Activated naive CD4-positive, alpha-beta T cell treated with anti-CD3 and anti-CD28 coated beads for 36 hours (primary cell): ENCODE data around the gene RBM8A. TPM values are rescaled to one million over a fixed set of nuclear protein-coding genes. Genes with fewer than 3 reads are reported as not detected.
A peak's percentile ranks its signal among the peaks of the same experiment; 100 is the strongest.

Experiments used
- CTCF ChIA-PET: fragments of 350-600 bp; sonication (Branson Sonifier 250); formaldehyde crosslinking; loops from one replicate; lab custom pipeline; 2021; ENCODE audit warnings: antibody characterized with exemption; lab: Charles Lee
- DNase-seq: peaks from one replicate; pipeline ENCODE4 v3.0.0-alpha.2; 2020
- H3K27ac Mint-ChIP-seq: one replicate; pipeline ENCODE4 v1.8.0; 2021; ENCODE audit warnings: mild to moderate bottlenecking, mixed read lengths
- H3K27me3 Mint-ChIP-seq: one replicate; pipeline ENCODE4 v1.8.0; 2021; ENCODE audit warnings: low read depth, mixed read lengths
- H3K36me3 Mint-ChIP-seq: one replicate; pipeline ENCODE4 v1.8.0; 2021; ENCODE audit warnings: low read depth, mixed read lengths
- H3K4me1 Mint-ChIP-seq: one replicate; pipeline ENCODE4 v1.8.0; 2021; ENCODE audit warnings: low read depth, mixed read lengths
- H3K4me3 Mint-ChIP-seq: one replicate; pipeline ENCODE4 v1.8.0; 2021; ENCODE audit warnings: mild to moderate bottlenecking, moderate library complexity, mixed read lengths
- H3K9me3 Mint-ChIP-seq: one replicate; pipeline ENCODE4 v1.8.0; 2021; ENCODE audit warnings: mixed read lengths
- intact Hi-C: fragments of 100-400 bp; cut with micrococcal nuclease; formaldehyde crosslinking; loops from one replicate; pipeline ENCODE4 v1.15.1; 2023
- total RNA-seq, 2 experiments: library from RNA; stranded (reverse); gene quantifications; one replicate each; pipeline ENCODE4 v1.2.3, GENCODE V29; 2021

RBM8A gene
- total RNA-seq, 2 experiments from 2014 or later, result 241 to 242 TPM

DNA sequence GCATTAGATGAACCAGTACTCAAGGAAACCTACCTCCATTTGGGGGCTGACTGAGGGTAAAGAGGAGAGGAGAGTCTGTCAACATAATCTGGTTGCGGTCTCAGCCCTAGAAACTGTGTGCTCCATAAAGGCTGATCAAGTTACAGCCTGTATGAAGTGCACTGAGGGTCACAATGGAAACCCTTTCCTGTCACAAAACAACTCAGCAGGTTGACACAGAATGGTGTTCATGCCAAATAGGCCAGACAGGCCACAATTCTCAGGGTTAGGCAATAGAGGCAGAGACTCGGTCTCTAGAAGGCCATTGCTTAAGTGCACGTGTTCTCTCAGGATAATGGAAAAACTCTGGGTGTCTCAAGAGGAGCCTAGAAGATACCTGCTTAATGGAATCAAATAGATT is 37.6 kb downstream of the RBM8A start:
- CTCF ChIA-PET, result interaction anchor here (0.9 to 2.3 kb wide), 2 partner anchors 87 to 118 kb away, joined by 3 to 14 read pairs; no protein-coding TSS in a partner anchor
- Mint-ChIP-seq H3K4me3 (no peak overlapping the region), H3K36me3 (no peaks in the 10 kb centered on the region), H3K4me1 (peaks cover 13% of the 10 kb centered on the region), H3K27ac (no peak overlapping the region), H3K27me3 (peaks cover 4% of the 10 kb centered on the region), H3K9me3 (no peaks in the 10 kb centered on the region)
- DNase-seq, result no peak
- intact Hi-C loops, result no loop called here

- no peaks in the 10 kb centered on the region for H3K36me3 Mint-ChIP-seq
- H3K4me1 Mint-ChIP-seq, result peaks cover 14% of the 10 kb centered on the region
- peaks cover 16% of the 10 kb centered on the region for H3K27me3 Mint-ChIP-seq
- CTCF ChIA-PET, result interaction anchor here (4.5 kb wide), 1 partner anchor 42 kb away, joined by 18 read pairs; the partner anchor contains the start of gene NUDT17
- H3K27ac Mint-ChIP-seq, result no peak overlapping the region
- DNase-seq, result no peak
- no peak overlapping the region for H3K4me3 Mint-ChIP-seq
- no peaks in the 10 kb centered on the region for H3K9me3 Mint-ChIP-seq
- intact Hi-C loops, result no loop called here
Observed at GRCh38 chr1:145887631-145888030, 39.7 kb downstream of the RBM8A start.

GRCh38 chr1:145886816-145887215 is 40.5 kb downstream of the RBM8A start:
- CTCF ChIA-PET, result interaction anchor here (4.5 kb wide), 1 partner anchor 41 kb away, joined by 18 read pairs; the partner anchor contains the start of gene NUDT17
- H3K27me3 Mint-ChIP-seq, result peaks cover 16% of the 10 kb centered on the region

DNA sequence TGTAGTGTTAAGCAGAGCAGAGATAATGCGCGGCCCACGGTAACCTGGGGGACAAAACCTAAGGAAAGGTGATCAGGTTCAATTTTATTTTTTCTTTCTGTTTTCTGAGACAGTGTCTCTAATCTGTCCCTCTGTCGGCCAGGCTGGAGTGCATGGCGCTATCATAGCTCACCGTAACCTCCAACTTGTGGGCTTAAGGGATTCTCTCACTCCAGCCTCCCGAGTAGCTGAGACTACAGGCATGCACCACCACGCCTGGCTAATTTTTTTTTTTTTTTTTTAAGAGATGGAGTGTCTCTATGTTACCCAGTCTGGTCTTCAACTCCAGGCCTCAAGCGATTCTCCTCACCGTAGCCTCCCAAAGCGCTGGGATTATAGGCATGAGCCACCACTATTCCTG is 40.9 kb downstream of the RBM8A start:
- no peaks in the 10 kb centered on the region for H3K9me3 Mint-ChIP-seq

More at GRCh38 chr1:145886816-145887215, 40.5 kb downstream of the RBM8A start:
- no peak overlapping the region for H3K27ac Mint-ChIP-seq
- peak overlapping the region; percentile 23 for H3K4me3 Mint-ChIP-seq
- no peaks in the 10 kb centered on the region for H3K9me3 Mint-ChIP-seq
- H3K4me1 Mint-ChIP-seq, result peaks cover 14% of the 10 kb centered on the region
- H3K36me3 Mint-ChIP-seq, result no peaks in the 10 kb centered on the region
- intact Hi-C loops, result loop anchor here (1.0 kb wide), 1 partner anchor 42 kb away; the partner anchor contains the start of gene NUDT17
- DNase-seq, result no peak

GRCh38 chr1:145885738-145886287 is 41.5 kb downstream of the RBM8A start, which contains the start of gene ANKRD35:
ANKRD35 (minus strand) TSS chr1:145885866; CDS start chr1:145885758, 108 bp downstream.
- H3K4me1 Mint-ChIP-seq, result peaks cover 14% of the 10 kb centered on the region
- no peaks in the 10 kb centered on the region for H3K36me3 Mint-ChIP-seq
- no peak within 1 kb of the TSS for H3K27ac Mint-ChIP-seq
- DNase-seq, result peak; percentile 89
- CTCF ChIA-PET, result interaction anchor here (1.0 to 4.5 kb wide), 3 partner anchors 13 to 121 kb away, joined by 3 to 18 read pairs (median 4); partner anchors contain the start of gene NUDT17
- intact Hi-C loops, result loop anchor here (1.0 to 2.0 kb wide), 2 partner anchors 27 to 41 kb away; partner anchors contain the start of genes NUDT17 and PIAS3
- peaks cover 16% of the 10 kb centered on the region for H3K27me3 Mint-ChIP-seq
- no peaks in the 10 kb centered on the region for H3K9me3 Mint-ChIP-seq
- H3K4me3 Mint-ChIP-seq, result peak within 1 kb of the TSS; percentile 79

More for the DNA sequence above, 40.9 kb downstream of the RBM8A start:
- intact Hi-C loops, result loop anchor here (1.0 kb wide), 1 partner anchor 41 kb away; the partner anchor contains the start of gene NUDT17
- peaks cover 16% of the 10 kb centered on the region for H3K27me3 Mint-ChIP-seq
- H3K27ac Mint-ChIP-seq, result no peak overlapping the region
- CTCF ChIA-PET, result interaction anchor here (4.5 kb wide), 1 partner anchor 41 kb away, joined by 18 read pairs; the partner anchor contains the start of gene NUDT17
- no peaks in the 10 kb centered on the region for H3K36me3 Mint-ChIP-seq
- DNase-seq, result no peak
- H3K4me1 Mint-ChIP-seq, result peaks cover 14% of the 10 kb centered on the region
- peak overlapping the region; percentile 79 for H3K4me3 Mint-ChIP-seq

DNA sequence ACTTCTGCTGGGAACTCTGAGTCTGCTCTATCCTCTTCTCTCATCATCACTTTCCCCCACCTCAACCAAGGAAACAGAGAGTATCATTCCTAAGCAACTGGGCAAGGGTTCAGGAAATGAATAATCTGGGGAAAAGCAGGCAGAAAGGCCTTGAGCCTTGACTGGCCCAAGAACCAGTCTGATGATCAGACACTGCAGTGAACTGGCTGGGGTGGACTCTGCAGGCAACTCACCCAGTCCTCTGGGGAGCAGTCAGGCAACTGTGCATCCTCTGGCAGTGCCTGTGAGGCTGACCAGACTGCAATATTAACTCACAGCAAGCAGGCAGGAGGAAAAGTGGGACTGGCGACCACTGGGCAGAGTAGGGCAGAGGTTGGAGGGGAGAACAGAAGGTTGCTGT is 42.6 kb downstream of the RBM8A start:
- intact Hi-C loops, result loop anchor here (2.0 kb wide), 1 partner anchor 26 kb away; the partner anchor contains the start of gene PIAS3
- Mint-ChIP-seq H3K27me3 (peaks cover 16% of the 10 kb centered on the region), H3K4me1 (peaks cover 14% of the 10 kb centered on the region), H3K36me3 (no peaks in the 10 kb centered on the region), H3K27ac (no peak overlapping the region), H3K9me3 (no peaks in the 10 kb centered on the region), H3K4me3 (peak overlapping the region; percentile 79)
- CTCF ChIA-PET, result interaction anchor here (1.3 to 4.5 kb wide), 2 partner anchors 12 to 39 kb away, joined by 4 to 18 read pairs; partner anchors contain the start of gene NUDT17
- DNase-seq, result no peak

DNA sequence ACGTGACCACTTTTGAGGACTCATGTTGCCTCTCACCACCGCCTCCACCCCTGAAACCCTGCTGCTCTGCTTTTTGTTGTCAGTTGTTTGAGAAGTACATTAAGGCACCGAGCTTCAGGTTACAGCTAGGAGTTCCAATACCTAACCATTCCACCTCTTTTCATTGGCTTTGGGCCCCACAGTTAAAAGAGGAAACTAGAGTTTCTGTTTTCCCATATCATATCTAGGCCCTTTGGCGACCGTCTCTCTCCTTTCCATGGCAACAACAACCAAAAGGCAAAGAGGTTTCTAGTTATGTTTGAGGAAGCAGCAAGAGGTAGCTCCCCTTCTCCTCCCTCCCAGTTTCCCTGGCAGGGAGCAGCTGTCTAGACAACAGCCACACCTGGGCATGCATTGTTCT is 47.5 kb downstream of the RBM8A start:
- intact Hi-C loops, result no loop called here
- no peaks in the 10 kb centered on the region for H3K9me3 Mint-ChIP-seq
- H3K4me3 Mint-ChIP-seq, result no peak overlapping the region

GRCh38 chr1:145878724-145879123 is 48.6 kb downstream of the RBM8A start:
- Mint-ChIP-seq H3K4me1 (no peaks in the 10 kb centered on the region), H3K9me3 (no peaks in the 10 kb centered on the region), H3K27me3 (peaks cover 7% of the 10 kb centered on the region), H3K27ac (no peak overlapping the region), H3K36me3 (no peaks in the 10 kb centered on the region), H3K4me3 (no peak overlapping the region)
- intact Hi-C loops, result no loop called here
- CTCF ChIA-PET, result interaction anchor here (1.1 to 6.2 kb wide), 4 partner anchors 14 to 154 kb away, joined by 3 to 38 read pairs (median 14); partner anchors contain the start of gene NUDT17
- no peak for DNase-seq

More for the DNA sequence above, 47.5 kb downstream of the RBM8A start:
- H3K4me1 Mint-ChIP-seq, result peaks cover 1% of the 10 kb centered on the region
- DNase-seq, result no peak
- H3K27me3 Mint-ChIP-seq, result peaks cover 12% of the 10 kb centered on the region
- CTCF ChIA-PET, result interaction anchor here (1.1 to 6.2 kb wide), 3 partner anchors 13 to 34 kb away, joined by 3 to 38 read pairs (median 23); partner anchors contain the start of gene NUDT17
- no peak overlapping the region for H3K27ac Mint-ChIP-seq
- no peaks in the 10 kb centered on the region for H3K36me3 Mint-ChIP-seq

DNA sequence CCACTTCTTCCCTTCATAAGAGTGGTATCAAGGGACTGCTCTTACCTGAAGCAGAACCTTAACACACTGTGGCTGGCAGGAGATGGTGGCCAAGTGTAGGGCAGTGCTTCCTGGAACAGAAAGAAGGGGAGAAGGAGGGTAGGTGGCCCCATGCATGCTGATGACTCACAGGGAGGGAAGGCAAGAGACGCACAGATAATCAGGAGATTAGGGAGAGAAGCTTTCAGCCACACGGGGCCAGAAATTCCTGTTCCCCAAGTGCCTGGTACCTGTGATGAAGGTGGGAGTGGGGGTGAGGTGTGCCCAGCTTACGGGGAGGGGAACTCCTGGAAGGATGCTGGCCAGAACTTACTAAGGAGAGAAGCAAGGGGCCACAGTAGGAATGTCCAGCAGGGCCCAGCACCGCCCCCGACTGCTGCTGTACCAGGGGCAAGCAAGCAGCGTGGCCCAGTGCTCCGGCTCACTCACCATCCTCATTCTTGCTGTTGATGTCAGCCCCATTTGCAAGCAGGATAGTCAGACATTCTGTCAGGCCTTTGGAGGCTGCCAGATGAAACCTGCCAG is 49.3 kb downstream of the RBM8A start:
- Mint-ChIP-seq H3K4me3 (no peak overlapping the region), H3K36me3 (no peaks in the 10 kb centered on the region), H3K9me3 (no peaks in the 10 kb centered on the region), H3K4me1 (no peaks in the 10 kb centered on the region), H3K27me3 (peaks cover 2% of the 10 kb centered on the region), H3K27ac (no peak overlapping the region)
- CTCF ChIA-PET, result interaction anchor here (1.5 to 6.2 kb wide), 2 partner anchors 32 to 154 kb away, joined by 4 to 38 read pairs; partner anchors contain the start of gene NUDT17
- intact Hi-C loops, result no loop called here
- DNase-seq, result no peak

GRCh38 chr1:145874646-145875045 is 52.6 kb downstream of the RBM8A start:
- Mint-ChIP-seq H3K36me3 (no peaks in the 10 kb centered on the region), H3K4me1 (peaks cover 14% of the 10 kb centered on the region), H3K4me3 (no peak overlapping the region), H3K27me3 (peaks cover 4% of the 10 kb centered on the region), H3K27ac (no peak overlapping the region), H3K9me3 (no peaks in the 10 kb centered on the region)
- CTCF ChIA-PET, result interaction anchor here (0.8 kb wide), 1 partner anchor 137 kb away, joined by 3 read pairs; no protein-coding TSS in a partner anchor
- no peak for DNase-seq
- intact Hi-C loops, result no loop called here

GRCh38 chr1:145871994-145872924 is 55.0 kb downstream of the RBM8A start:
- intact Hi-C loops, result loop anchor here (1.0 kb wide), 2 partner anchors 9 to 13 kb away; partner anchors contain the start of gene PIAS3
- H3K36me3 Mint-ChIP-seq, result no peaks in the 10 kb centered on the region
- CTCF ChIA-PET, result interaction anchor here (0.5 to 3.4 kb wide), 12 partner anchors 8 to 135 kb away, joined by 3 to 37 read pairs (median 3); partner anchors contain the start of genes ANKRD35, ITGA10 and NUDT17
- H3K27ac Mint-ChIP-seq, result no peak overlapping the region
- H3K9me3 Mint-ChIP-seq, result no peaks in the 10 kb centered on the region
- H3K4me1 Mint-ChIP-seq, result peaks cover 14% of the 10 kb centered on the region
- peak; percentile 47 for DNase-seq
- peaks cover 4% of the 10 kb centered on the region for H3K27me3 Mint-ChIP-seq
- H3K4me3 Mint-ChIP-seq, result peak overlapping the region; percentile 63
